ENCODE data around the gene CCL7. TPM values are rescaled to one million over a fixed set of nuclear protein-coding genes. Genes with fewer than 3 reads are reported as not detected.

CCL7 gene
- total and polyA plus RNA-seq, 3 donors from 2014 or later = not detected

GRCh38 chr17:34260861-34261260, 9.2 kb upstream of the CCL7 start:
- Histone ChIP-seq H3K4me3 (no peak overlapping the region), H3K27ac (no peak overlapping the region), H3K9me3 (no peaks in the 10 kb centered on the region), H3K27me3 (no peaks in the 10 kb centered on the region), H3K4me1 (peaks cover 2% of the 10 kb centered on the region), H3K36me3 (ENCODE audit: low read depth, missing control alignments) (no peaks in the 10 kb centered on the region)
- 59 to 78% methylated on average over 4 of the region's 4 CpGs for WGBS, 2 donors
- DNase-seq = no peak
- TF ChIP-seq CTCF (IDR thresholded peaks at IDR 0.05) (no peak), POLR2A (IDR thresholded peaks at IDR 0.05) (no peak)
- intact Hi-C loops (cut with DNase I; ENCODE audit: low total_unique reads) = no loop called here

GRCh38 chr17:34261568-34262337, 8.3 kb upstream of the CCL7 start:
- Histone ChIP-seq H3K9me3 (no peaks in the 10 kb centered on the region), H3K4me3 (no peak overlapping the region), H3K36me3 (ENCODE audit: low read depth, missing control alignments) (no peaks in the 10 kb centered on the region), H3K4me1 (no peaks in the 10 kb centered on the region), H3K27ac (no peak overlapping the region), H3K27me3 (no peaks in the 10 kb centered on the region)
- intact Hi-C loops (cut with DNase I; ENCODE audit: low total_unique reads) = no loop called here
- 89% methylated on average over 5 of the region's 5 CpGs for WGBS, 2 donors
- TF ChIP-seq CTCF (IDR thresholded peaks at IDR 0.05) = no peak
- no peak for TF ChIP-seq POLR2A (IDR thresholded peaks at IDR 0.05)
- no peak for DNase-seq

- intact Hi-C loops (cut with DNase I; ENCODE audit: low total_unique reads) = no loop called here
- H3K27me3 ChIP-seq = no peaks in the 10 kb centered on the region
- no peak overlapping the region for H3K27ac ChIP-seq
- H3K4me3 ChIP-seq = no peak overlapping the region
- no peak for TF ChIP-seq POLR2A (IDR thresholded peaks at IDR 0.05)
- no peak for TF ChIP-seq CTCF (IDR thresholded peaks at IDR 0.05)
- H3K4me1 ChIP-seq = no peaks in the 10 kb centered on the region
- H3K9me3 ChIP-seq = no peaks in the 10 kb centered on the region
- WGBS, 2 donors = 39 to 46% methylated on average over 3 of the region's 3 CpGs
- no peak for DNase-seq
- no peaks in the 10 kb centered on the region for H3K36me3 ChIP-seq (ENCODE audit: low read depth, missing control alignments)
These were observed 4.3 kb upstream of the CCL7 start for GRCh38 chr17:34265711-34266110.

- no peak for DNase-seq
- intact Hi-C loops (cut with DNase I; ENCODE audit: low total_unique reads) = no loop called here
- no peaks in the 10 kb centered on the region for H3K27me3 ChIP-seq
- H3K27ac ChIP-seq = no peak overlapping the region
- no peaks in the 10 kb centered on the region for H3K4me1 ChIP-seq
- no peak overlapping the region for H3K4me3 ChIP-seq
- 0% methylated on average over 1 of the region's 1 CpG for WGBS, 2 donors
- no peaks in the 10 kb centered on the region for H3K36me3 ChIP-seq (ENCODE audit: low read depth, missing control alignments)
- TF ChIP-seq POLR2A (IDR thresholded peaks at IDR 0.05) (no peak), CTCF (IDR thresholded peaks at IDR 0.05) (no peak)
- H3K9me3 ChIP-seq = no peaks in the 10 kb centered on the region
These were observed 5.9 kb downstream of the CCL7 start for GRCh38 chr17:34275881-34276280.

- intact Hi-C loops (cut with DNase I; ENCODE audit: low total_unique reads) = no loop called here
- no peak for TF ChIP-seq CTCF (IDR thresholded peaks at IDR 0.05)
- TF ChIP-seq POLR2A (IDR thresholded peaks at IDR 0.05) = no peak
- H3K4me3 ChIP-seq = no peak overlapping the region
- WGBS, 2 donors = 65 to 69% methylated on average over 4 of the region's 4 CpGs
- no peaks in the 10 kb centered on the region for H3K36me3 ChIP-seq (ENCODE audit: low read depth, missing control alignments)
- H3K27ac ChIP-seq = no peak overlapping the region
- no peaks in the 10 kb centered on the region for H3K27me3 ChIP-seq
- no peak for DNase-seq
- no peaks in the 10 kb centered on the region for H3K9me3 ChIP-seq
- no peaks in the 10 kb centered on the region for H3K4me1 ChIP-seq
These were observed 6.8 kb downstream of the CCL7 start for GRCh38 chr17:34276826-34277225.

Measured in testis (tissue), 3 donors.